Activated naive CD8-positive, alpha-beta T cell treated with anti-CD3 and anti-CD28 coated beads for 36 hours (primary cell): Measurements from ENCODE around the gene HEATR5A. TPM values are rescaled to one million over a fixed set of nuclear protein-coding genes. Genes with fewer than 3 reads are reported as not detected.
"Not testable (repeated sequence)": the region's sequence is repeated elsewhere in the genome, so short reads cannot be mapped to it uniquely, and the experiment has no call there.

Source experiments
- DNase-seq: peaks from one replicate; pipeline ENCODE4 v3.0.0; 2021
- H3K27ac Mint-ChIP-seq: one replicate; pipeline ENCODE4 v1.8.0; 2022; ENCODE audit warnings: mild to moderate bottlenecking, moderate library complexity, mixed read lengths
- H3K27me3 Mint-ChIP-seq: one replicate; pipeline ENCODE4 v1.8.0; 2022; ENCODE audit warnings: mild to moderate bottlenecking, mixed read lengths
- H3K36me3 Mint-ChIP-seq: one replicate; pipeline ENCODE4 v1.8.0; 2021; ENCODE audit warnings: mild to moderate bottlenecking, mixed read lengths
- H3K4me1 Mint-ChIP-seq: one replicate; pipeline ENCODE4 v1.8.0; 2021; ENCODE audit warnings: mixed read lengths
- H3K4me3 Mint-ChIP-seq: one replicate; pipeline ENCODE4 v1.8.0; 2022; ENCODE audit warnings: mild to moderate bottlenecking, moderate library complexity, mixed read lengths
- H3K9me3 Mint-ChIP-seq: one replicate; pipeline ENCODE4 v1.8.0; 2022; ENCODE audit warnings: mixed read lengths
- total RNA-seq, 2 experiments: library from RNA; stranded (reverse); gene quantifications; one replicate each; pipeline ENCODE4 v1.2.3, GENCODE V29; 2021

HEATR5A gene
- total RNA-seq, 2 experiments from 2014 or later, result 10.8 TPM

- Mint-ChIP-seq H3K4me3 (no peak overlapping the region), H3K27me3 (no peaks in the 10 kb centered on the region), H3K9me3 (no peaks in the 10 kb centered on the region), H3K36me3 (peaks cover 9% of the 10 kb centered on the region), H3K4me1 (no peaks in the 10 kb centered on the region), H3K27ac (no peak overlapping the region)
- no peak for DNase-seq
These were observed 83.0 kb downstream of the HEATR5A start for GRCh38 chr14:31337331-31337730.

GRCh38 chr14:31336646-31337045 is 83.7 kb downstream of the HEATR5A start:
- no peak for DNase-seq
- Mint-ChIP-seq H3K4me3 (no peak overlapping the region), H3K36me3 (peaks cover 16% of the 10 kb centered on the region), H3K9me3 (no peaks in the 10 kb centered on the region), H3K27ac (no peak overlapping the region), H3K27me3 (no peaks in the 10 kb centered on the region), H3K4me1 (no peaks in the 10 kb centered on the region)

GRCh38 chr14:31331395-31331794 is 89.0 kb downstream of the HEATR5A start:
- not testable (repeated sequence) for H3K4me1 Mint-ChIP-seq, DNase-seq, H3K4me3 Mint-ChIP-seq, H3K27ac Mint-ChIP-seq, H3K9me3 Mint-ChIP-seq, H3K27me3 Mint-ChIP-seq
- peaks cover 36% of the 10 kb centered on the region for H3K36me3 Mint-ChIP-seq

- H3K27me3 Mint-ChIP-seq, H3K4me1 Mint-ChIP-seq, H3K27ac Mint-ChIP-seq, DNase-seq, H3K9me3 Mint-ChIP-seq, H3K4me3 Mint-ChIP-seq: not testable (repeated sequence)
- peaks cover 36% of the 10 kb centered on the region for H3K36me3 Mint-ChIP-seq
These were observed 90.4 kb downstream of the HEATR5A start for GRCh38 chr14:31329876-31330521.

GRCh38 chr14:31326111-31326510 is 94.2 kb downstream of the HEATR5A start:
- no peaks in the 10 kb centered on the region for H3K27me3 Mint-ChIP-seq
- no peak for DNase-seq
- H3K36me3 Mint-ChIP-seq, result peaks cover 15% of the 10 kb centered on the region
- H3K27ac Mint-ChIP-seq, result no peak overlapping the region
- peaks cover 4% of the 10 kb centered on the region for H3K9me3 Mint-ChIP-seq
- H3K4me1 Mint-ChIP-seq, result no peaks in the 10 kb centered on the region
- H3K4me3 Mint-ChIP-seq, result no peak overlapping the region

- Mint-ChIP-seq H3K4me1 (no peaks in the 10 kb centered on the region), H3K9me3 (no peaks in the 10 kb centered on the region), H3K36me3 (no peaks in the 10 kb centered on the region), H3K27me3 (no peaks in the 10 kb centered on the region), H3K27ac (no peak overlapping the region), H3K4me3 (no peak overlapping the region)
- DNase-seq, result no peak
These were observed 96.9 kb downstream of the HEATR5A start for GRCh38 chr14:31323419-31323818.

- Mint-ChIP-seq H3K27me3 (no peaks in the 10 kb centered on the region), H3K27ac (no peak overlapping the region), H3K9me3 (no peaks in the 10 kb centered on the region), H3K36me3 (no peaks in the 10 kb centered on the region), H3K4me1 (no peaks in the 10 kb centered on the region), H3K4me3 (no peak overlapping the region)
- DNase-seq, result no peak
These were observed 99.2 kb downstream of the HEATR5A start for GRCh38 chr14:31320922-31321766.

GRCh38 chr14:31320216-31320615 is 100.1 kb downstream of the HEATR5A start:
- Mint-ChIP-seq H3K36me3 (no peaks in the 10 kb centered on the region), H3K9me3 (no peaks in the 10 kb centered on the region), H3K4me3 (no peak overlapping the region), H3K27me3 (no peaks in the 10 kb centered on the region), H3K27ac (no peak overlapping the region), H3K4me1 (no peaks in the 10 kb centered on the region)
- DNase-seq, result no peak

GRCh38 chr14:31319701-31320100 is 100.6 kb downstream of the HEATR5A start:
- Mint-ChIP-seq H3K27me3 (no peaks in the 10 kb centered on the region), H3K36me3 (no peaks in the 10 kb centered on the region), H3K27ac (no peak overlapping the region), H3K9me3 (no peaks in the 10 kb centered on the region), H3K4me3 (no peak overlapping the region), H3K4me1 (no peaks in the 10 kb centered on the region)
- DNase-seq, result no peak

- Mint-ChIP-seq H3K4me3 (no peak overlapping the region), H3K27me3 (no peaks in the 10 kb centered on the region), H3K36me3 (peaks cover 9% of the 10 kb centered on the region), H3K9me3 (no peaks in the 10 kb centered on the region), H3K27ac (no peak overlapping the region), H3K4me1 (peaks cover 2% of the 10 kb centered on the region)
- no peak for DNase-seq
These were observed 107.4 kb downstream of the HEATR5A start for GRCh38 chr14:31312934-31313333.

GRCh38 chr14:31312370-31312769 is 108.0 kb downstream of the HEATR5A start:
- not testable (repeated sequence) for H3K4me3 Mint-ChIP-seq, H3K36me3 Mint-ChIP-seq, H3K4me1 Mint-ChIP-seq

GRCh38 chr14:31307618-31308017 is 112.7 kb downstream of the HEATR5A start:
- Mint-ChIP-seq H3K4me1 (no peaks in the 10 kb centered on the region), H3K4me3 (no peak overlapping the region), H3K27ac (no peak overlapping the region), H3K9me3 (no peaks in the 10 kb centered on the region), H3K36me3 (peaks cover 9% of the 10 kb centered on the region), H3K27me3 (no peaks in the 10 kb centered on the region)
- DNase-seq, result no peak

More at GRCh38 chr14:31312370-31312769, 108.0 kb downstream of the HEATR5A start:
- not testable (repeated sequence) for H3K27me3 Mint-ChIP-seq, H3K27ac Mint-ChIP-seq, DNase-seq, H3K9me3 Mint-ChIP-seq

- H3K4me1 Mint-ChIP-seq, result no peaks in the 10 kb centered on the region
- no peaks in the 10 kb centered on the region for H3K27me3 Mint-ChIP-seq
- H3K4me3 Mint-ChIP-seq, result no peak overlapping the region
- no peak overlapping the region for H3K27ac Mint-ChIP-seq
- peaks cover 7% of the 10 kb centered on the region for H3K36me3 Mint-ChIP-seq
- DNase-seq, result no peak
- H3K9me3 Mint-ChIP-seq, result no peaks in the 10 kb centered on the region
These were observed 113.2 kb downstream of the HEATR5A start for GRCh38 chr14:31307198-31307597.

GRCh38 chr14:31303654-31304053 is 116.7 kb downstream of the HEATR5A start:
- no peak for DNase-seq
- Mint-ChIP-seq H3K4me1 (no peaks in the 10 kb centered on the region), H3K27ac (no peak overlapping the region), H3K4me3 (no peak overlapping the region), H3K27me3 (no peaks in the 10 kb centered on the region), H3K9me3 (no peaks in the 10 kb centered on the region), H3K36me3 (peaks cover 4% of the 10 kb centered on the region)

GRCh38 chr14:31300883-31301282 is 119.5 kb downstream of the HEATR5A start:
- Mint-ChIP-seq H3K36me3 (peaks cover 4% of the 10 kb centered on the region), H3K4me3 (no peak overlapping the region), H3K4me1 (no peaks in the 10 kb centered on the region), H3K9me3 (no peaks in the 10 kb centered on the region), H3K27me3 (no peaks in the 10 kb centered on the region), H3K27ac (no peak overlapping the region)
- DNase-seq, result no peak

GRCh38 chr14:31300296-31300695 is 120.1 kb downstream of the HEATR5A start:
- H3K4me3 Mint-ChIP-seq, result no peak overlapping the region
- no peak overlapping the region for H3K27ac Mint-ChIP-seq
- no peaks in the 10 kb centered on the region for H3K9me3 Mint-ChIP-seq

More at GRCh38 chr14:31300296-31300695, 120.1 kb downstream of the HEATR5A start:
- no peaks in the 10 kb centered on the region for H3K4me1 Mint-ChIP-seq
- DNase-seq, result no peak
- no peaks in the 10 kb centered on the region for H3K27me3 Mint-ChIP-seq
- H3K36me3 Mint-ChIP-seq, result peaks cover 4% of the 10 kb centered on the region
